HG02798 (cell line): ENCODE results near the gene NR1D1.

Experiments
- ATAC-seq: cut with Tn5 transposase; IDR thresholded peaks from one replicate; pipeline ENCODE4 v1.9.1; 2021; ENCODE audit warnings: mild to moderate bottlenecking; ENCODE audit not compliant: unreplicated experiment, poor library complexity

Gene NR1D1

GRCh38 chr17:40112191-40112711 lies 11.9 kb upstream of the NR1D1 start:
- ATAC-seq = no peak

- ATAC-seq = peak; percentile 44
These were observed 11.1 kb upstream of the NR1D1 start for GRCh38 chr17:40111221-40112128.

GRCh38 chr17:40110026-40110845 lies 9.8 kb upstream of the NR1D1 start:
- ATAC-seq = no peak

GRCh38 chr17:40108970-40109824 lies 8.8 kb upstream of the NR1D1 start:
- ATAC-seq = no peak

- no peak for ATAC-seq
These were observed 7.3 kb upstream of the NR1D1 start for GRCh38 chr17:40107522-40108174.

GRCh38 chr17:40106760-40107521 lies 6.6 kb upstream of the NR1D1 start:
- no peak for ATAC-seq

- no peak for ATAC-seq
These were observed 5.7 kb upstream of the NR1D1 start for GRCh38 chr17:40105861-40106759.

GRCh38 chr17:40104594-40105486 lies 4.5 kb upstream of the NR1D1 start:
- no peak for ATAC-seq

GRCh38 chr17:40103688-40104087 lies 3.3 kb upstream of the NR1D1 start:
- ATAC-seq = no peak

- no peak for ATAC-seq
These were observed 2.8 kb upstream of the NR1D1 start for GRCh38 chr17:40103071-40103661.

- ATAC-seq = no peak
These were observed 1.2 kb upstream of the NR1D1 start for GRCh38 chr17:40101367-40102210.

GRCh38 chr17:40100669-40101366 lies 429 bp upstream of the NR1D1 start:
- peak; percentile 33 for ATAC-seq

- no peak for ATAC-seq
These were observed 570 bp downstream of the NR1D1 start for GRCh38 chr17:40099619-40100418.

GRCh38 chr17:40098846-40099618 lies 1.4 kb downstream of the NR1D1 start:
- ATAC-seq = peak; percentile 79
